BLaER1 treated with 17β-estradiol and CSF1 and Interleukin-3, amounts not matched to agents 10 nM and 100 nM (cell line): ENCODE results near the gene CARTPT.

Experiments
- H3K27ac ChIP-seq, 11 experiments: shearing (Covaris generic); formaldehyde crosslinking; 2 replicates each; pipeline ENCODE4 v1.8.1; 2022
- H3K27me3 ChIP-seq, 11 experiments: shearing (Covaris generic); formaldehyde crosslinking; 2 replicates each; pipeline ENCODE4 v1.8.1; 2022
- H3K36me3 ChIP-seq, 11 experiments: shearing (Covaris generic); formaldehyde crosslinking; 2 replicates each; pipeline ENCODE4 v1.8.1; 2022
- H3K4me1 ChIP-seq, 10 experiments: shearing (Covaris generic); formaldehyde crosslinking; 2 replicates each; pipeline ENCODE4 v1.8.1; 2022
- H3K4me2 ChIP-seq, 11 experiments: shearing (Covaris generic); formaldehyde crosslinking; 2 replicates each; pipeline ENCODE4 v1.8.1; 2022
- H3K4me3 ChIP-seq, 10 experiments: shearing (Covaris generic); formaldehyde crosslinking; 2 replicates each; pipeline ENCODE4 v1.8.1; 2022
- H3K9ac ChIP-seq, 11 experiments: shearing (Covaris generic); formaldehyde crosslinking; 2 replicates each; pipeline ENCODE4 v1.8.1; 2022
- H3K9me3 ChIP-seq, 11 experiments: shearing (Covaris generic); formaldehyde crosslinking; replicated peaks in 1 of 11; 2 replicates each; pipeline ENCODE4 v1.8.1; 2022
- H4K20me1 ChIP-seq, 11 experiments: shearing (Covaris generic); formaldehyde crosslinking; 2 replicates each; pipeline ENCODE4 v1.8.1; 2022
- Cebpa-rat ChIP-seq, 11 experiments: shearing (Covaris generic); IDR thresholded peaks; 2 replicates each; pipeline ENCODE4 v1.8.1; 2022

Gene CARTPT

DNA sequence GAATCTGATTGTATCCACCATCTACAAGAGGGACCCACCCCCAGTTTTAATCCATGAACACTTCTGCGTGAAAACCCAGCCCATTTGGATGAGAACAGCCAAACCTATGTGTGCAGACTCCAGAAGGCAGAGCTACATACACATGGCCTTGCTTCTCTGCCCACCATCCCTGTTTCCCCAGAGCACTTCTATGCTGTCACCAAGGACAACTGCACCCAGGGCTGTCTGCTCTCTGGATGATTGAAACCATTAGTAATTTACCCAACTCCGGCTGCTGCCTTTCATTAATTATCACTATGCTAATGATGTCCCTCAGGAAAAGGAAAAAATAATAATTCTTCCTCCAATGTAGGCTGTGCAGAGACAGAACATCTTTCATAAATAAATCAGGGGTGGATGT lies 8.9 kb downstream of the CARTPT start:
- no peak overlapping the region for H3K4me2 ChIP-seq
- H3K4me3 ChIP-seq, result no peak overlapping the region
- H3K9ac ChIP-seq, result no peak overlapping the region
- no peak for TF ChIP-seq Cebpa-rat (IDR thresholded peaks at IDR 0.05)
- H3K36me3 ChIP-seq, result no peaks in the 10 kb centered on the region
- H3K27ac ChIP-seq, result no peak overlapping the region
- H3K4me1 ChIP-seq, result no peaks in the 10 kb centered on the region
- no peaks in the 10 kb centered on the region for H4K20me1 ChIP-seq
- H3K9me3 ChIP-seq, result no peaks in the 10 kb centered on the region
- H3K27me3 ChIP-seq, result no peaks in the 10 kb centered on the region

DNA sequence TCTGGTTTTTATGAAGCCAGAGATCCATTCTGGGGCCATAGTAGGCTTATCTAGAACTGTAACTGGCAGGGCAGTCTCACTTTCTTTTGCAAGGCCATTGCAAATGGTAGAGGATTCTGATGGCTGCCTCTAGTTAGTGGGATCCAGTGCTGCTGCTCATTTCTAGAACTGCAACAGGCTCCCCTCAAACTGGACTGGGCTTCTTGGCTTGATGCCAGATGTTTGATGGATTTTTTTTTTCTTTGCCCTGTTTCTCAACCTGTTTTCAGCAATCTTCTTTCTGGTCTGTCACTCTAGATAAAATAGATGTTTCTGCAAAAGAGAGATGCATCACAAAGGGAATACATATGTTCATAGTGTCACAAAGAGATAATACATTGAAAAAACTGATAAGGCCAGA lies 11.9 kb downstream of the CARTPT start:
- no peak overlapping the region for H3K4me3 ChIP-seq
- no peaks in the 10 kb centered on the region for H4K20me1 ChIP-seq
- no peak overlapping the region for H3K4me2 ChIP-seq
- H3K4me1 ChIP-seq, result no peaks in the 10 kb centered on the region
- H3K36me3 ChIP-seq, result no peaks in the 10 kb centered on the region
- TF ChIP-seq Cebpa-rat (IDR thresholded peaks at IDR 0.05), result no peak
- H3K27me3 ChIP-seq, result no peaks in the 10 kb centered on the region
- H3K27ac ChIP-seq, result no peak overlapping the region
- H3K9ac ChIP-seq, result no peak overlapping the region
- H3K9me3 ChIP-seq, result no peaks in the 10 kb centered on the region

DNA sequence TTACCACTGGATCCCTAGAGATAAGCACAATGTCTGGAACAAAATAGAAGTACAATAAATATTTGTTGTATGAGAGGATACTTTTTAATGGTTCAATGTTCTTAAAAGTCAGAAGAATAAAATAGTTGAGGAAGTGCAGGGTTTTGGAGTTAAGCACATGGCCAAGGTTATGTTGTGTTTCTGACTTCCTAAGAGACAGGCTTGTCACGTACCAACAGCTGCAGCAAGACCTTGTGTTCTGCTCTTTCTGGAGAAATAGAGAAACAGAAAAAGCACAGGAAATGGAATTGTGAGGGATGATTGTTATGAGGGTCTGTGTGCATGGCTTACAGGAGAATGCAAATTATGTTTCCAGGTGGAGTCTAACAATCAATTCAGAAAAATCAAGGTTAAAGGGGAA lies 12.9 kb downstream of the CARTPT start:
- peaks cover 0 to 5% (median 0%) of the 10 kb centered on the region in 10 experiments; a peak in 2 of 20 replicates for H3K4me1 ChIP-seq
- no peak for TF ChIP-seq Cebpa-rat (IDR thresholded peaks at IDR 0.05)
- no peaks in the 10 kb centered on the region for H3K27me3 ChIP-seq
- no peaks in the 10 kb centered on the region for H3K9me3 ChIP-seq
- H3K9ac ChIP-seq, result no peak overlapping the region
- no peak overlapping the region for H3K27ac ChIP-seq
- no peak overlapping the region for H3K4me2 ChIP-seq
- no peak overlapping the region for H3K4me3 ChIP-seq
- no peaks in the 10 kb centered on the region for H4K20me1 ChIP-seq
- H3K36me3 ChIP-seq, result no peaks in the 10 kb centered on the region

DNA sequence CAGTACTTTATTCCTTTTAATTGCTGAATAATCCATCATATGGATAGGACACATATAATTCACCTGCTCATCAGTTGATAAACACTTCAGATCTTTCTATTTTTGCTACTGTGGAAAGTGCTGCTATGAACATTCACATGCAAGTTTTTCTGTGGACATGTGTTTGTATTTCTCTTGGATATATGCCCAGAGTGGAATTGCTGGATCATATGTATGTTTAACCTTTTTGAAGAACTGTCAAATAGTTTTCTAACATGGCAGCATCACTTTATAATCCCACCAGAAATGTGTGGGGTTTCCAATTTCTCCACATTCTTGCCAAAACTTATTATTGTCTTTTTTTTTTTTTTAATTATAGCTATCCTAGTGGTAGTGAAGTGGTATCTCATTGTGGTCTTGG lies 15.1 kb downstream of the CARTPT start:
- Histone ChIP-seq H3K4me2 (no peak overlapping the region), H3K36me3 (no peaks in the 10 kb centered on the region), H3K9ac (no peak overlapping the region), H4K20me1 (no peaks in the 10 kb centered on the region), H3K4me1 (peaks cover 0 to 14% (median 0%) of the 10 kb centered on the region in 10 experiments; a peak in 2 of 20 replicates), H3K9me3 (no peaks in the 10 kb centered on the region), H3K27ac (no peak overlapping the region), H3K4me3 (no peak overlapping the region), H3K27me3 (no peaks in the 10 kb centered on the region)
- no peak for TF ChIP-seq Cebpa-rat (IDR thresholded peaks at IDR 0.05)

DNA sequence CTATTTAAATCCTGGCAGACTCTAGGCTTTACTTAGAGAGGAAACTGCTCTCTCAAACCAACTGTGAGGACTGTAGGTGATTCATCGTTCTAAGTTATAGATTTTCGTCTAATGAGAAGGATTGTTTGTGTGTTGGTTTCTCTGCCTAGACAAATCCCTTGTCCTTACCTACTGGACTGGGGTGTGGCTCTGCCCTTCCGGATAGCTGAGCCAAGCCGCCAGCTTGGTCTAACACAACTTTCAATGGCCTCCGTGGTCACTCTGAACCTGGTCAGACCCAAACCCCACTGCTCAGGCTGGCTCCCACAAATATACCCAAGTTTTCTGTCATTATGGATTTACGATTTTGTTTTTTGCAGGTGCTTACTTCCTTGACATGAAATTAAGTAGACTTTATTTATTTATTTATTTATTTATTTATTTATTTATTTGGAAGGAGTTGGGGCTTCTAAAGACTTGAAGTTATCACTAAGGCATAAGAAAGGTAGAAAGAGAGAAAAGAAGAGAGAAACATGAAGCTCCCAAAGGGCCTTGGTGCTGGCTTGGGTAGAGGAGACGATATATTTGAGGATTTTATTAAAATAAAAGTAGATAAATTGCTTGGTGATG lies 19.0 kb downstream of the CARTPT start:
- peak overlapping the region in 1 of 11 experiments; percentile 43; a peak in 2 of 22 replicates for H3K4me2 ChIP-seq
- no peak overlapping the region for H3K27ac ChIP-seq
- H3K9me3 ChIP-seq, result no peaks in the 10 kb centered on the region
- H3K4me3 ChIP-seq, result no peak overlapping the region
- H4K20me1 ChIP-seq, result no peaks in the 10 kb centered on the region
- H3K4me1 ChIP-seq, result peaks cover 0 to 14% (median 0%) of the 10 kb centered on the region in 10 experiments; a peak in 2 of 20 replicates
- H3K36me3 ChIP-seq, result no peaks in the 10 kb centered on the region
- H3K27me3 ChIP-seq, result no peaks in the 10 kb centered on the region
- H3K9ac ChIP-seq, result no peak overlapping the region
- TF ChIP-seq Cebpa-rat (IDR thresholded peaks at IDR 0.05), result no peak

DNA sequence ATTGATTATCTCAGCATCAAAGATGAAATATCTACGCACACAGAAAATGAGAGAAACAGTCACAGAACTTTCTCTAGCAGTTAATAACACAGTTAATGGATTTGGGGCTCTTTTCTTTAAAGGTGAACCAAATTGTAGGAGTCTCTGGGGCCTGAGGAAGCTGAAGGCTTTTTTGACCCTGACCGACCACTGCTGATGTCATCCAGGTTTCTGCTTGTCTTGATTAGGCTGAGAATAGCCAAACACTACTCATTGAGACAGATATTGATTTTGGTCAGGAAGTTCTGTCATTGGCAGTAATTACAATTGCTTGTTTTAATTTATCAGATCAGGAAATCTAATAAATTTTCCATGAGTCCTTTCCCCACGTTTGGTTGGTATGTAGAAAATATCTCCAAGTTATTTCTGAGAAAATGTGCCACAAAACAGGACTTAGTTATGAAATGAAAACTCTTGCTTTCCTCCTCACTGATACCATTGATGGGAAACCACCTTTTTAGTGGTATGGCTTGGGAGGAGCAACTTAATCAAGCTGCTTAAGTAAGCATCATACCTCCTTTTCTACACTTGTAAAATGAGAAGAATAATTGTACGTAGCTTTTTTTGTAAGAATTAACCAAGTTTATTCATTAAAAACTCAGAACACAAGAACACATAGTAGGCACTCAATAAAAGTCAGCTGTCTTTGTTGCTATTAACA lies 19.7 kb downstream of the CARTPT start:
- peaks cover 0 to 14% (median 0%) of the 10 kb centered on the region in 10 experiments; a peak in 2 of 20 replicates for H3K4me1 ChIP-seq
- no peak overlapping the region for H3K4me2 ChIP-seq
- H3K9ac ChIP-seq, result no peak overlapping the region
- H4K20me1 ChIP-seq, result no peaks in the 10 kb centered on the region
- H3K27me3 ChIP-seq, result no peaks in the 10 kb centered on the region
- H3K4me3 ChIP-seq, result no peak overlapping the region
- H3K9me3 ChIP-seq, result no peaks in the 10 kb centered on the region
- no peak overlapping the region for H3K27ac ChIP-seq
- H3K36me3 ChIP-seq, result no peaks in the 10 kb centered on the region
- no peak for TF ChIP-seq Cebpa-rat (IDR thresholded peaks at IDR 0.05)

DNA sequence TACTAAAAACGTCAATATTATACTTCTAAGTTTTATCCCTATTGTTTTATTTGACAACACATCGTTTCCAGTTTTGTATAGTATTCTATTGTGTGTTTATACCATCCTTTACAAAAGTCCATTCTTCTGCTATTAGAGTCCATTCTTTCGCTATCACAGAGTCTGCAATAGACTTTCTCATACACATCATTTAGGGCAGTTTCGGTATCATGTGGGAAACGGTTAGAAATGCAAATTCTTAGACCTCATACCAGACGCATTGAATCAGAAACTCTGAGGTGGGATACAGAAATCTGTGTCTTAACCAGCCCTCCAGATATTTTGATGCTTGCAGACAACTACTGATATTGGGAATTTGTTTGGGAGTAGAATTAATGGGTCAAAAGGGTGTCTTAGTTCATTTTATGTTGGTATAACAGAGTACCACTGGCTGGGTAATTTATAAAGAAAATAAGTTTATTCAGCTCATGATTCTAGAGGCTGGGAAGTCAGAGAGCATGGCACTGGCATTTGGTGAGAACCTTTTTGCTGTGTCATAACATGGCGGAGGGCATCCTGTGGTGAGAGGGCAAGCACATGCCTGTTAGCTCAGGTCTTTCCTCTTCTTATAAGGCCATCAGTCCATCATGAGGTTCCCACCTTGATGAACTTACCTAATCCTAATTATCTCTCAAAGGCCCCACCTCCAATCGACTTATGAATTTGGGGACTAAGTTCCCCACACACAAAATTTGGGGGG lies 21.1 kb downstream of the CARTPT start:
- H3K4me2 ChIP-seq, result no peak overlapping the region
- H4K20me1 ChIP-seq, result no peaks in the 10 kb centered on the region
- H3K27me3 ChIP-seq, result no peaks in the 10 kb centered on the region
- H3K4me1 ChIP-seq, result peaks cover 0 to 14% (median 0%) of the 10 kb centered on the region in 10 experiments; a peak in 2 of 20 replicates
- H3K4me3 ChIP-seq, result no peak overlapping the region
- H3K36me3 ChIP-seq, result no peaks in the 10 kb centered on the region
- no peak overlapping the region for H3K27ac ChIP-seq
- H3K9ac ChIP-seq, result no peak overlapping the region
- H3K9me3 ChIP-seq, result no peaks in the 10 kb centered on the region
- no peak for TF ChIP-seq Cebpa-rat (IDR thresholded peaks at IDR 0.05)

DNA sequence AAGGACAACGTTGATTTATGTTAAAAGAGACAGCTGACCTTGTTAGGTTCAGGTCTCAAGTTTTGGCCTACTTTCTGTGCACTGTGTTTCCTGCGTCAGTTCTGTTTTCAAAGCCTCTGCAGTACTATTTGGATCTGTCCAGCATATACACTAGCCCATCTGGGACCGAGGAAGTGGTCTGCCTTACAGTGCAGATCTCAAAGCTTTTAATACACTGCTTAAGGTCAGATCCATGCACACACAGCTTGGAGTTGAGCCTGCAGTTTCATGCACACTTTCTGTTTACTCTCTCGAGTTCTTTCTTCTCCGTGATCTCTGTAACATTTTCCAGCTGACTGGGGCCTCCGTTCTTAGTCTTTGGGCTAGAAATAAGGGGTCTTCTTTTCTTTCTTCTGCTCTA lies 24.1 kb downstream of the CARTPT start:
- Histone ChIP-seq H4K20me1 (no peaks in the 10 kb centered on the region), H3K4me1 (no peaks in the 10 kb centered on the region), H3K4me3 (no peak overlapping the region), H3K36me3 (no peaks in the 10 kb centered on the region), H3K9ac (no peak overlapping the region), H3K27me3 (no peaks in the 10 kb centered on the region), H3K9me3 (no peaks in the 10 kb centered on the region), H3K27ac (no peak overlapping the region), H3K4me2 (no peak overlapping the region)
- TF ChIP-seq Cebpa-rat (IDR thresholded peaks at IDR 0.05), result no peak

DNA sequence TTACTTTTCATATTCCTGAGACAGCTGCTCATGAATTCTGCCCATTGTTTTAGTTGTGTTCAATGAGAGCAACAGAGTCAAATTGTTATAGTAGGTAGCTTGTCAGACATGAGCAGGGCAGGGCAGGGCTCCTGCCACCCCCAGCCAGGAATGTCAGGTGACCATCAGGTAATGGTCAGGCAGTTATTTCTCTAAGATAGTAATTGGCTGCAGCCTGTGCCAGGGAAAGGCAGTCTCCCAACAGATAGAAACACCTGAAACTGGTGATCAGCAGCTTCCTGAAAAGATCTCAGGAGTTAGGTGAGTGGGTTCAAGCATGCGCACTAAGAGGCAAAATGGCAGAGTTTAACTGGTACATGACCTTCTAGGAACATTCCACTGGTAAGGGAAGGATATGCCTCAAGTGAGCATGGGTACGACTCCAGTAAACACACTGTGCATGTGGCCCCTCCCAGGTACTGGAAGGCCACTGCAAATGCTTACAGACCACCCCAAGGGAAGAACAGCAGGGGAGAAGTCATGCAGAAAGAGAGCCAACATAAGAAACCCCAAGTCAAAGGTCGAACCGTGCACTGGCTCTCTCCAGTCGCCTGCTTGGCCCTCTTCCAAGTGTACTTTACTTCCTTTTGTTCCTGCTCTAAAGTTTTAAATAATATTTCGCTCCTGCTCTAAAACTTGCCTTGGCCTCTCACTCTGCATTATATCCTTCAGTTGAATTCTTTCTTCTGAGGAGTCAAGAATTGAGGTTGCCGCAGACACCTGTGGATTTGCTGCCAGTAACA lies 25.1 kb downstream of the CARTPT start:
- no peaks in the 10 kb centered on the region for H3K27me3 ChIP-seq
- H3K9me3 ChIP-seq, result no peaks in the 10 kb centered on the region
- H3K4me1 ChIP-seq, result no peaks in the 10 kb centered on the region
- no peak overlapping the region for H3K4me3 ChIP-seq
- no peaks in the 10 kb centered on the region for H3K36me3 ChIP-seq
- H3K4me2 ChIP-seq, result no peak overlapping the region
- H3K27ac ChIP-seq, result no peak overlapping the region
- no peaks in the 10 kb centered on the region for H4K20me1 ChIP-seq
- TF ChIP-seq Cebpa-rat (IDR thresholded peaks at IDR 0.05), result no peak
- H3K9ac ChIP-seq, result no peak overlapping the region
